Naive thymus-derived CD4-positive, alpha-beta T cell (primary cell): ENCODE data around the gene C4A. TPM values are rescaled to one million over a fixed set of nuclear protein-coding genes. Genes with fewer than 3 reads are reported as not detected.
A peak's percentile ranks its signal among the peaks of the same experiment; 100 is the strongest.

Source experiments
- ATAC-seq: fragments of 150-1000 bp; cut with Tn5 transposase; 2 replicates; pipeline ENCODE4 v1.10.0; 2021; ENCODE audit warnings: mild to moderate bottlenecking, moderate library complexity
- CTCF ChIA-PET: fragments of 350-600 bp; sonication (Branson Sonifier 250); formaldehyde crosslinking; loops from one replicate; lab custom pipeline; 2021; ENCODE audit warnings: antibody characterized with exemption; lab: Charles Lee
- POLR2A ChIA-PET: fragments of 350-600 bp; sonication (Branson Sonifier 250); formaldehyde crosslinking; loops from one replicate; lab custom pipeline; 2021; ENCODE audit warnings: antibody characterized with exemption, inconsistent platforms; lab: Charles Lee
- DNase-seq, 9 donors: peaks; one replicate each; pipeline versions ENCODE4 v3.0.0 to v3.0.0-alpha.2; 2020 to 2022; ENCODE audit warnings: mixed read lengths in 1 of 9
- H3K27ac ChIP-seq: one replicate; pipeline ENCODE4 v1.7.0; 2013; ENCODE audit warnings: mild to moderate bottlenecking, low read depth, low read length, moderate library complexity
- H3K27me3 ChIP-seq, 2 donors: one replicate each; pipeline ENCODE4 v1.7.0; 2013; ENCODE audit warnings: low read length in 2 of 2, mild to moderate bottlenecking in 2 of 2, moderate library complexity in 2 of 2; ENCODE audit not compliant: control insufficient read depth in 2 of 2, insufficient read depth in 2 of 2
- H3K36me3 ChIP-seq, 3 experiments: 1 replicate in 2 of 3; 2 replicates in 1 of 3; pipeline ENCODE4 v1.7.0; 2013; ENCODE audit warnings: low read length in 3 of 3, mild to moderate bottlenecking in 3 of 3, moderate library complexity in 1 of 3; ENCODE audit not compliant: insufficient read depth in 3 of 3, control insufficient read depth in 2 of 3
- H3K4me1 ChIP-seq, 2 donors: one replicate each; pipeline ENCODE4 v1.7.0; 2013; ENCODE audit warnings: low read length in 2 of 2, mild to moderate bottlenecking in 2 of 2, moderate library complexity in 1 of 2; ENCODE audit not compliant: control insufficient read depth in 2 of 2, insufficient read depth in 2 of 2
- H3K4me3 ChIP-seq: 2 replicates; pipeline ENCODE4 v1.7.0; 2013; ENCODE audit warnings: mild to moderate bottlenecking, low read length
- H3K9me3 ChIP-seq, 3 experiments: 1 replicate in 2 of 3; 2 replicates in 1 of 3; pipeline ENCODE4 v1.7.0; 2013; ENCODE audit warnings: low read length in 3 of 3; ENCODE audit not compliant: control insufficient read depth in 2 of 3
- H3K27ac Mint-ChIP-seq, 9 donors: one replicate each; pipeline ENCODE4 v1.8.0; 2020 to 2022; ENCODE audit warnings: mixed read lengths in 9 of 9, mild to moderate bottlenecking in 8 of 9, moderate library complexity in 5 of 9, inconsistent platforms in 2 of 9
- H3K27me3 Mint-ChIP-seq, 5 donors: one replicate each; pipeline ENCODE4 v1.8.0; 2021 to 2022; ENCODE audit warnings: mixed read lengths in 5 of 5, mild to moderate bottlenecking in 1 of 5
- H3K36me3 Mint-ChIP-seq, 5 donors: one replicate each; pipeline ENCODE4 v1.8.0; 2020 to 2022; ENCODE audit warnings: mixed read lengths in 5 of 5, mild to moderate bottlenecking in 3 of 5, inconsistent platforms in 1 of 5
- H3K4me1 Mint-ChIP-seq, 7 donors: one replicate each; pipeline ENCODE4 v1.8.0; 2020 to 2022; ENCODE audit warnings: mixed read lengths in 7 of 7, mild to moderate bottlenecking in 3 of 7, inconsistent platforms in 1 of 7
- H3K4me3 Mint-ChIP-seq, 10 donors: one replicate each; pipeline ENCODE4 v1.8.0; 2020 to 2022; ENCODE audit warnings: mild to moderate bottlenecking in 10 of 10, mixed read lengths in 10 of 10, moderate library complexity in 6 of 10, inconsistent platforms in 2 of 10
- H3K9me3 Mint-ChIP-seq, 11 donors: one replicate each; pipeline ENCODE4 v1.8.0; 2020 to 2022; ENCODE audit warnings: mixed read lengths in 11 of 11, mild to moderate bottlenecking in 4 of 11, inconsistent platforms in 1 of 11, moderate library complexity in 1 of 11
- intact Hi-C, 2 donors: fragments of 100-400 bp; cut with micrococcal nuclease; formaldehyde crosslinking; loops; one replicate each; pipeline ENCODE4 v1.15.1; 2023
- polyA plus RNA-seq, 2 donors: library from polyadenylated mRNA; unstranded; fragments of 300-500 nt; fragmentation: Illumina TruSeq; gene quantifications; one replicate each; pipeline ENCODE4 v1.2.3, GENCODE V29; 2021
- total RNA-seq, 6 experiments: library from RNA in 5 of 6; stranded (reverse) in 5 of 6; gene quantifications; 1 replicate in 5 of 6; 2 replicates in 1 of 6; pipeline ENCODE4 v1.2.3 and lab custom pipeline; 2021 to 2026

Gene C4A
- total and polyA plus RNA-seq, 7 experiments from 2014 or later = 3.2 to 9.0 (median 8.0) TPM; not detected in 2

- no peak overlapping the region for H3K4me3 ChIP-seq
- CTCF ChIA-PET = no interaction called here
- intact Hi-C loops = no loop called here
- POLR2A ChIA-PET = interaction anchor here (0.6 kb wide), 1 partner anchor 293 kb away, joined by 3 read pairs; the partner anchor contains the start of gene BAG6
- no peak overlapping the region for H3K27ac ChIP-seq
- no peak overlapping the region for H3K4me3 Mint-ChIP-seq
- no peaks in the 10 kb centered on the region for H3K4me1 ChIP-seq
- H3K9me3 ChIP-seq = no peaks in the 10 kb centered on the region
- H3K36me3 Mint-ChIP-seq = no peaks in the 10 kb centered on the region
- no peak for ATAC-seq
- H3K27me3 ChIP-seq = no peaks in the 10 kb centered on the region
- H3K27ac Mint-ChIP-seq = no peak overlapping the region
- H3K27me3 Mint-ChIP-seq = peaks cover 0 to 14% (median 7%) of the 10 kb centered on the region in 5 donors
- no peaks in the 10 kb centered on the region for H3K36me3 ChIP-seq
- no peak for DNase-seq
- H3K9me3 Mint-ChIP-seq = no peaks in the 10 kb centered on the region
- H3K4me1 Mint-ChIP-seq = peaks cover 0 to 10% (median 0%) of the 10 kb centered on the region in 7 donors
Measured at GRCh38 chr6:31945154-31945506, 36.7 kb upstream of the C4A start.

- no peak within 1 kb of the TSS for H3K4me3 ChIP-seq
- H3K36me3 Mint-ChIP-seq = no peaks in the 10 kb centered on the region
- DNase-seq (no peak), ATAC-seq (no peak)
- H3K27ac Mint-ChIP-seq = peak within 1 kb of the TSS in 3 of 9 donors; percentile 13 to 54 (median 36)
- H3K27me3 ChIP-seq = no peaks in the 10 kb centered on the region
- peaks cover 0 to 4% (median 0%) of the 10 kb centered on the region in 3 experiments for H3K36me3 ChIP-seq
- H3K4me1 ChIP-seq = no peaks in the 10 kb centered on the region
- no peak within 1 kb of the TSS for H3K27ac ChIP-seq
- H3K4me1 Mint-ChIP-seq = peaks cover 0 to 8% (median 0%) of the 10 kb centered on the region in 7 donors
- POLR2A ChIA-PET = interaction anchor here (0.6 kb wide), 1 partner anchor 293 kb away, joined by 3 read pairs; the partner anchor contains the start of gene BAG6
- CTCF ChIA-PET = no interaction called here
- no peaks in the 10 kb centered on the region for H3K9me3 ChIP-seq
- no peak within 1 kb of the TSS for H3K4me3 Mint-ChIP-seq
- intact Hi-C loops = no loop called here
- peaks cover 0 to 14% (median 7%) of the 10 kb centered on the region in 5 donors for H3K27me3 Mint-ChIP-seq
- H3K9me3 Mint-ChIP-seq = no peaks in the 10 kb centered on the region
Measured at GRCh38 chr6:31945507-31946369, 36.1 kb upstream of the C4A start, which contains the start of gene CFB. CFB (plus strand) TSS chr6:31946095; CDS start chr6:31946222, 127 bp downstream.

GRCh38 chr6:31946370-31946885, 35.4 kb upstream of the C4A start:
- H3K9me3 Mint-ChIP-seq = no peaks in the 10 kb centered on the region
- peak overlapping the region in 1 of 9 donors; percentile 54 for H3K27ac Mint-ChIP-seq
- Histone ChIP-seq H3K9me3 (no peaks in the 10 kb centered on the region), H3K4me3 (no peak overlapping the region), H3K4me1 (no peaks in the 10 kb centered on the region), H3K27ac (no peak overlapping the region), H3K36me3 (peaks cover 0 to 10% (median 2%) of the 10 kb centered on the region in 3 experiments), H3K27me3 (no peaks in the 10 kb centered on the region)
- DNase-seq = no peak
- intact Hi-C loops = no loop called here
- H3K4me3 Mint-ChIP-seq = no peak overlapping the region
- H3K4me1 Mint-ChIP-seq = peaks cover 0 to 8% (median 0%) of the 10 kb centered on the region in 7 donors
- POLR2A ChIA-PET = no interaction called here
- ATAC-seq = no peak
- H3K27me3 Mint-ChIP-seq = peaks cover 0 to 14% (median 6%) of the 10 kb centered on the region in 5 donors
- no peaks in the 10 kb centered on the region for H3K36me3 Mint-ChIP-seq
- CTCF ChIA-PET = no interaction called here

GRCh38 chr6:31947070-31947675, 34.7 kb upstream of the C4A start:
- Mint-ChIP-seq H3K36me3 (no peaks in the 10 kb centered on the region), H3K4me1 (peaks cover 0 to 8% (median 0%) of the 10 kb centered on the region in 7 donors), H3K27ac (peak overlapping the region in 2 of 9 donors; percentile 36 to 80), H3K9me3 (no peaks in the 10 kb centered on the region), H3K4me3 (no peak overlapping the region), H3K27me3 (peaks cover 0 to 11% (median 5%) of the 10 kb centered on the region in 5 donors)
- peaks cover 0 to 18% (median 5%) of the 10 kb centered on the region in 3 experiments for H3K36me3 ChIP-seq
- no peaks in the 10 kb centered on the region for H3K4me1 ChIP-seq
- ATAC-seq = no peak
- ChIA-PET CTCF (no interaction called here), POLR2A (no interaction called here)
- no peaks in the 10 kb centered on the region for H3K9me3 ChIP-seq
- intact Hi-C loops = no loop called here
- H3K27me3 ChIP-seq = no peaks in the 10 kb centered on the region
- no peak overlapping the region for H3K27ac ChIP-seq
- H3K4me3 ChIP-seq = no peak overlapping the region
- DNase-seq = no peak

- Mint-ChIP-seq H3K27ac (peak overlapping the region in 3 of 9 donors; percentile 51 to 80 (median 51)), H3K4me1 (peaks cover 0 to 4% (median 0%) of the 10 kb centered on the region in 7 donors), H3K9me3 (no peaks in the 10 kb centered on the region), H3K4me3 (no peak overlapping the region), H3K36me3 (peaks cover 0 to 1% (median 0%) of the 10 kb centered on the region in 5 donors), H3K27me3 (peaks cover 0 to 4% (median 0%) of the 10 kb centered on the region in 5 donors)
- intact Hi-C loops = no loop called here
- CTCF ChIA-PET = interaction anchor here (0.6 kb wide), 1 partner anchor 268 kb away, joined by 4 read pairs; no protein-coding TSS in a partner anchor
- Histone ChIP-seq H3K9me3 (no peaks in the 10 kb centered on the region), H3K4me1 (no peaks in the 10 kb centered on the region), H3K4me3 (no peak overlapping the region), H3K36me3 (peaks cover 3 to 25% (median 5%) of the 10 kb centered on the region in 3 experiments), H3K27ac (no peak overlapping the region), H3K27me3 (no peaks in the 10 kb centered on the region)
- no peak for ATAC-seq
- no peak for DNase-seq
- POLR2A ChIA-PET = no interaction called here
Measured at GRCh38 chr6:31947864-31948263, 34.0 kb upstream of the C4A start.

GRCh38 chr6:31948306-31948705, 33.6 kb upstream of the C4A start:
- no peak for ATAC-seq
- DNase-seq = no peak

More at GRCh38 chr6:31948306-31948705, 33.6 kb upstream of the C4A start:
- Histone ChIP-seq H3K27ac (no peak overlapping the region), H3K27me3 (no peaks in the 10 kb centered on the region), H3K4me1 (no peaks in the 10 kb centered on the region), H3K4me3 (no peak overlapping the region), H3K9me3 (no peaks in the 10 kb centered on the region), H3K36me3 (peaks cover 5 to 29% (median 7%) of the 10 kb centered on the region in 3 experiments)
- Mint-ChIP-seq H3K27me3 (peaks cover 0 to 4% (median 0%) of the 10 kb centered on the region in 5 donors), H3K4me3 (no peak overlapping the region), H3K4me1 (peaks cover 0 to 5% (median 0%) of the 10 kb centered on the region in 7 donors), H3K36me3 (peaks cover 2 to 6% (median 3%) of the 10 kb centered on the region in 5 donors), H3K27ac (peak overlapping the region in 4 of 9 donors; percentile 36 to 83 (median 70)), H3K9me3 (no peaks in the 10 kb centered on the region)
- CTCF ChIA-PET = interaction anchor here (0.6 kb wide), 1 partner anchor 268 kb away, joined by 4 read pairs; no protein-coding TSS in a partner anchor
- intact Hi-C loops = no loop called here
- POLR2A ChIA-PET = no interaction called here
